Thoracic aorta (tissue), 2 donors: ENCODE measurements around the gene MTUS2. TPM values are rescaled to one million over a fixed set of nuclear protein-coding genes. Genes with fewer than 3 reads are reported as not detected.

Experiments used
- ATAC-seq: fragments of 150-250 bp; one replicate; pipeline ENCODE4 v1.8.0; 2017; ENCODE audit warnings: low read depth; ENCODE audit not compliant: insufficient number of reproducible peaks, low FRiP score
- DNase-seq: peaks from one replicate; pipeline ENCODE4 v3.0.0-alpha.2; 2020; ENCODE audit warnings: low spot score
- H3K27ac ChIP-seq, 2 donors: fragments of 200-600 bp; sonication (generic); 1 replicate in 1 of 2; 2 replicates in 1 of 2; pipeline ENCODE4 v1.5.1; 2016; ENCODE audit warnings: mild to moderate bottlenecking in 2 of 2, moderate library complexity in 2 of 2
- H3K27me3 ChIP-seq: fragments of 200-600 bp; sonication (generic); replicated peaks from 2 replicates; pipeline ENCODE4 v1.6.0; 2016; ENCODE audit warnings: mild to moderate bottlenecking; ENCODE audit not compliant: insufficient read depth
- H3K36me3 ChIP-seq: fragments of 200-600 bp; sonication (generic); one replicate; pipeline ENCODE4 v1.5.1; 2016
- H3K4me1 ChIP-seq, 2 donors: fragments of 200-600 bp; sonication (generic); 1 replicate in 1 of 2; 2 replicates in 1 of 2; pipeline versions ENCODE4 v1.5.1 to v1.6.0; 2016; ENCODE audit warnings: low read depth in 2 of 2, mild to moderate bottlenecking in 1 of 2; ENCODE audit not compliant: control insufficient read depth in 1 of 2
- H3K4me3 ChIP-seq: fragments of 200-600 bp; sonication (generic); 2 replicates; pipeline ENCODE4 v1.5.1; 2016; ENCODE audit warnings: mild to moderate bottlenecking
- H3K9me3 ChIP-seq: fragments of 200-600 bp; sonication (generic); 2 replicates; pipeline ENCODE4 v1.5.1; 2016
- CTCF ChIP-seq: fragments of 200-600 bp; sonication (generic); IDR thresholded peaks from one replicate; pipeline ENCODE4 v1.5.1; 2019; ENCODE audit warnings: antibody characterized with exemption
- total RNA-seq, 2 donors: library from RNA; depleted of rRNA; stranded (reverse); fragments of >200 nt; gene quantifications; one replicate each; pipeline versions ENCODE4 v1.1.0 to v1.2.3, GENCODE V29; 2016

Gene MTUS2
- total RNA-seq, 2 donors from 2014 or later: 14.9 to 26.4 TPM

- Histone ChIP-seq H3K4me1 (peaks cover 0 to 12% of the 10 kb centered on the region in 2 donors), H3K9me3 (no peaks in the 10 kb centered on the region), H3K4me3 (no peak overlapping the region), H3K36me3 (no peaks in the 10 kb centered on the region), H3K27ac (no peak overlapping the region), H3K27me3 (no peaks in the 10 kb centered on the region)
- ATAC-seq: no peak
- no peak for DNase-seq
- no peak for TF ChIP-seq CTCF
These were observed 202.8 kb downstream of the MTUS2 start for GRCh38 chr13:29022968-29023367.

GRCh38 chr13:29024783-29025182 lies 204.6 kb downstream of the MTUS2 start:
- no peak for TF ChIP-seq CTCF
- Histone ChIP-seq H3K27me3 (no peaks in the 10 kb centered on the region), H3K4me3 (no peak overlapping the region), H3K36me3 (no peaks in the 10 kb centered on the region), H3K4me1 (peaks cover 0 to 12% of the 10 kb centered on the region in 2 donors), H3K9me3 (no peaks in the 10 kb centered on the region), H3K27ac (no peak overlapping the region)
- DNase-seq (no peak), ATAC-seq (no peak)

- TF ChIP-seq CTCF: no peak
- ATAC-seq: no peak
- H3K4me1 ChIP-seq: peaks cover 0 to 12% of the 10 kb centered on the region in 2 donors
These were observed 208.7 kb downstream of the MTUS2 start for GRCh38 chr13:29028868-29029267.

GRCh38 chr13:29038700-29039099 lies 218.6 kb downstream of the MTUS2 start:
- H3K36me3 ChIP-seq: no peaks in the 10 kb centered on the region
- H3K4me3 ChIP-seq: no peak overlapping the region
- no peak overlapping the region for H3K27ac ChIP-seq
- TF ChIP-seq CTCF: no peak
- H3K9me3 ChIP-seq: no peaks in the 10 kb centered on the region
- DNase-seq (no peak), ATAC-seq (no peak)
- H3K4me1 ChIP-seq: peaks cover 4 to 12% of the 10 kb centered on the region in 2 donors
- H3K27me3 ChIP-seq: no peaks in the 10 kb centered on the region

More at GRCh38 chr13:29028868-29029267, 208.7 kb downstream of the MTUS2 start:
- H3K4me3 ChIP-seq: no peak overlapping the region
- no peaks in the 10 kb centered on the region for H3K27me3 ChIP-seq
- no peaks in the 10 kb centered on the region for H3K9me3 ChIP-seq
- no peak for DNase-seq
- H3K36me3 ChIP-seq: no peaks in the 10 kb centered on the region
- no peak overlapping the region for H3K27ac ChIP-seq

- Histone ChIP-seq H3K27ac (no peak overlapping the region), H3K36me3 (no peaks in the 10 kb centered on the region), H3K4me3 (no peak overlapping the region), H3K9me3 (no peaks in the 10 kb centered on the region), H3K4me1 (peaks cover 4 to 12% of the 10 kb centered on the region in 2 donors), H3K27me3 (no peaks in the 10 kb centered on the region)
- no peak for DNase-seq
- no peak for ATAC-seq
- no peak for TF ChIP-seq CTCF
These were observed 219.1 kb downstream of the MTUS2 start for GRCh38 chr13:29039212-29039611.
